Astrocyte (in vitro differentiated cells and primary cell): ENCODE data around the gene PLB1. TPM values are rescaled to one million over a fixed set of nuclear protein-coding genes. Genes with fewer than 3 reads are reported as not detected.

Experiments
- DNase-seq: peaks from one replicate; pipeline ENCODE4 v3.0.0-alpha.2; 2010; ENCODE audit warnings: low read depth
- FAIRE-seq: peaks from 2 replicates; lab custom pipeline; 2011; peaks lifted over from hg19 to GRCh38; lab: Jason Lieb, UNC
- H2AFZ ChIP-seq: 2 replicates; pipeline ENCODE4 v1.6.0; 2012; ENCODE audit warnings: low read depth, low read length, inconsistent platforms
- H3K27ac ChIP-seq: 2 replicates; pipeline ENCODE4 v1.5.1; 2011; ENCODE audit warnings: low read depth, low read length, inconsistent platforms
- H3K27me3 ChIP-seq: 2 replicates; pipeline ENCODE4 v1.6.0; 2011; ENCODE audit warnings: low read length, inconsistent platforms; ENCODE audit not compliant: insufficient read depth
- H3K36me3 ChIP-seq: 2 replicates; pipeline ENCODE4 v1.5.1; 2011; ENCODE audit warnings: low read length, inconsistent platforms; ENCODE audit not compliant: insufficient read depth
- H3K4me1 ChIP-seq: 2 replicates; pipeline ENCODE4 v1.5.1; 2011; ENCODE audit warnings: low read length, inconsistent platforms; ENCODE audit not compliant: insufficient read depth
- H3K4me2 ChIP-seq: 2 replicates; pipeline ENCODE4 v1.6.0; 2012; ENCODE audit warnings: low read length, inconsistent platforms
- H3K4me3 ChIP-seq: 2 replicates; pipeline ENCODE4 v1.5.1; 2011; ENCODE audit warnings: low read depth, mild to moderate bottlenecking, low read length, inconsistent platforms; ENCODE audit not compliant: insufficient read depth
- H3K79me2 ChIP-seq: 2 replicates; pipeline ENCODE4 v1.6.0; 2012; ENCODE audit warnings: mild to moderate bottlenecking, low read length, inconsistent platforms; ENCODE audit not compliant: insufficient read depth
- H3K9ac ChIP-seq: 2 replicates; pipeline ENCODE4 v1.6.0; 2012; ENCODE audit warnings: mild to moderate bottlenecking, low read length, inconsistent platforms
- H3K9me3 ChIP-seq: 2 replicates; pipeline ENCODE4 v1.5.1; 2012; ENCODE audit warnings: low read depth, mild to moderate bottlenecking, low read length, inconsistent platforms; ENCODE audit not compliant: insufficient read depth
- H4K20me1 ChIP-seq: 2 replicates; pipeline ENCODE4 v1.6.0; 2012; ENCODE audit warnings: low read length, inconsistent platforms; ENCODE audit not compliant: insufficient read depth
- H3K27ac Mint-ChIP-seq: one replicate; pipeline ENCODE4 v1.8.0; 2021; ENCODE audit warnings: mild to moderate bottlenecking, mixed read lengths; ENCODE audit not compliant: unreplicated experiment
- H3K27me3 Mint-ChIP-seq: one replicate; pipeline ENCODE4 v1.8.0; 2021; ENCODE audit warnings: low read depth, mixed read lengths; ENCODE audit not compliant: unreplicated experiment
- H3K36me3 Mint-ChIP-seq: one replicate; pipeline ENCODE4 v1.8.0; 2021; ENCODE audit warnings: low read depth, mixed read lengths; ENCODE audit not compliant: unreplicated experiment
- H3K4me1 Mint-ChIP-seq: one replicate; pipeline ENCODE4 v1.8.0; 2021; ENCODE audit warnings: low read depth, mixed read lengths; ENCODE audit not compliant: unreplicated experiment
- H3K4me3 Mint-ChIP-seq: one replicate; pipeline ENCODE4 v1.8.0; 2021; ENCODE audit warnings: mild to moderate bottlenecking, moderate library complexity, mixed read lengths; ENCODE audit not compliant: unreplicated experiment
- H3K9me3 Mint-ChIP-seq: one replicate; pipeline ENCODE4 v1.8.0; 2021; ENCODE audit warnings: mild to moderate bottlenecking, mixed read lengths; ENCODE audit not compliant: unreplicated experiment
- EZH2 ChIP-seq: IDR thresholded peaks from 2 replicates; pipeline ENCODE4 v1.6.1; 2012; ENCODE audit warnings: mild to moderate bottlenecking, low read length, inconsistent platforms; ENCODE audit not compliant: insufficient read depth
- total RNA-seq: library from RNA; stranded (reverse); gene quantifications from 2 replicates; pipeline ENCODE4 v1.2.1, GENCODE V29; 2021
- TF ChIP-seq, protein P1 (sequence below): IDR thresholded peaks from 2 replicates; pipeline ENCODE4 v1.5.1; 2011; ENCODE audit warnings: low read depth, mild to moderate bottlenecking, inconsistent platforms, low read length, moderate library complexity; ENCODE audit not compliant: insufficient read depth

The PLB1 gene
- total RNA-seq, 1 donor from 2014 or later = 0.98 TPM

DNA sequence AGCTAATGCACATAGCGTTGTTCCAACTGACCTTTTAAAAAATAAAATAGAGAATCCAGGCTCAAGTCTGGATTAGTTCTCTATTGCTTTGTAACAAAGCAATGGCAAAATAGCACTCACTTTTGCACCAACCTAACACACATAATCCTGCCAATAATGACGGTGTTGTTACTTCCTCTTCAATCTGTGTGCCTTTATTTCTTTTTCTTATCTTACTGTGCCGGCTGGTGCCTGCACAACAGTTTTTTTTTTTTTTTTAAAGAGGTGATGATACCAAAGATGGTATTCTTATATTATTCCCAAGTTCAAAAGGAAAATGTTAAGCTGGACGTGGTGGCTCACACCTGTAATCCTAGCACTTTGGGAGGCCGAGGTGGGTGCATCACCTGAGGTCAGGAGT lies 3.4 kb downstream of the PLB1 start:
- DNase-seq (no peak), FAIRE-seq (no peak)
- no peak overlapping the region for H3K9ac ChIP-seq
- H3K27me3 ChIP-seq = peaks cover 4% of the 10 kb centered on the region
- peaks cover 23% of the 10 kb centered on the region for H3K27me3 Mint-ChIP-seq
- no peak overlapping the region for H2AFZ ChIP-seq
- no peak overlapping the region for H3K4me2 ChIP-seq
- no peaks in the 10 kb centered on the region for H3K4me1 ChIP-seq
- no peak overlapping the region for H3K4me3 ChIP-seq
- no peak overlapping the region for H3K27ac Mint-ChIP-seq
- TF ChIP-seq, protein P1, sequence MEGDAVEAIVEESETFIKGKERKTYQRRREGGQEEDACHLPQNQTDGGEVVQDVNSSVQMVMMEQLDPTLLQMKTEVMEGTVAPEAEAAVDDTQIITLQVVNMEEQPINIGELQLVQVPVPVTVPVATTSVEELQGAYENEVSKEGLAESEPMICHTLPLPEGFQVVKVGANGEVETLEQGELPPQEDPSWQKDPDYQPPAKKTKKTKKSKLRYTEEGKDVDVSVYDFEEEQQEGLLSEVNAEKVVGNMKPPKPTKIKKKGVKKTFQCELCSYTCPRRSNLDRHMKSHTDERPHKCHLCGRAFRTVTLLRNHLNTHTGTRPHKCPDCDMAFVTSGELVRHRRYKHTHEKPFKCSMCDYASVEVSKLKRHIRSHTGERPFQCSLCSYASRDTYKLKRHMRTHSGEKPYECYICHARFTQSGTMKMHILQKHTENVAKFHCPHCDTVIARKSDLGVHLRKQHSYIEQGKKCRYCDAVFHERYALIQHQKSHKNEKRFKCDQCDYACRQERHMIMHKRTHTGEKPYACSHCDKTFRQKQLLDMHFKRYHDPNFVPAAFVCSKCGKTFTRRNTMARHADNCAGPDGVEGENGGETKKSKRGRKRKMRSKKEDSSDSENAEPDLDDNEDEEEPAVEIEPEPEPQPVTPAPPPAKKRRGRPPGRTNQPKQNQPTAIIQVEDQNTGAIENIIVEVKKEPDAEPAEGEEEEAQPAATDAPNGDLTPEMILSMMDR = no peak
- TF ChIP-seq EZH2 = no peak
- H3K4me3 Mint-ChIP-seq = no peak overlapping the region
- no peaks in the 10 kb centered on the region for H3K9me3 ChIP-seq
- peaks cover 3% of the 10 kb centered on the region for H3K9me3 Mint-ChIP-seq
- no peak overlapping the region for H3K27ac ChIP-seq
- no peaks in the 10 kb centered on the region for H3K4me1 Mint-ChIP-seq
- no peaks in the 10 kb centered on the region for H3K79me2 ChIP-seq
- no peaks in the 10 kb centered on the region for H3K36me3 ChIP-seq
- H3K36me3 Mint-ChIP-seq = no peaks in the 10 kb centered on the region
- H4K20me1 ChIP-seq = no peaks in the 10 kb centered on the region

DNA sequence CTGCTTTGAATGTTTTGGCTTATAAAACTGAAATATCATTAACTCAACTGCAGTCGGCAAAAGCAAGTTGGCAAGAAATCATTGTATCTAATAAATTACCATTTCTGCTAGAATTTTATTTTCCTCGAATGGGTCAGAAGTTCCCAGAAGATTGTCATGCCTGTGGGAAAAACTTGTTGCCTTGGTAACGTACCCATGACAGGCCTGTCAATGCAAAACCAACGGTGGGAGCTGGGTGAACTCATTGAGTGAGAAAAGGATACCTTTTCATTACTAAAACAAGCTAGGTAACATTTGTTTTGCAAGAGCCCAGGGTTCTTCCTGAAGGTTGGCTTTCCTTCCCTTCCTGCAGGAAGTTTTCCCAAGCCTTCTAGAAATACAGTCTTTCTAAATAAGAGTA lies 9.5 kb downstream of the PLB1 start:
- Histone ChIP-seq H2AFZ (no peak overlapping the region), H4K20me1 (no peaks in the 10 kb centered on the region), H3K27me3 (peaks cover 3% of the 10 kb centered on the region), H3K4me3 (no peak overlapping the region), H3K4me2 (no peak overlapping the region), H3K36me3 (no peaks in the 10 kb centered on the region), H3K4me1 (no peaks in the 10 kb centered on the region), H3K79me2 (no peaks in the 10 kb centered on the region), H3K27ac (no peak overlapping the region), H3K9me3 (no peaks in the 10 kb centered on the region), H3K9ac (no peak overlapping the region)
- FAIRE-seq (no peak), DNase-seq (no peak)
- Mint-ChIP-seq H3K36me3 (peaks cover 2% of the 10 kb centered on the region), H3K27me3 (peaks cover 2% of the 10 kb centered on the region), H3K27ac (no peak overlapping the region), H3K9me3 (no peaks in the 10 kb centered on the region), H3K4me3 (no peak overlapping the region), H3K4me1 (peaks cover 10% of the 10 kb centered on the region)
- TF ChIP-seq EZH2 = no peak
- TF ChIP-seq, protein P1 = no peak

DNA sequence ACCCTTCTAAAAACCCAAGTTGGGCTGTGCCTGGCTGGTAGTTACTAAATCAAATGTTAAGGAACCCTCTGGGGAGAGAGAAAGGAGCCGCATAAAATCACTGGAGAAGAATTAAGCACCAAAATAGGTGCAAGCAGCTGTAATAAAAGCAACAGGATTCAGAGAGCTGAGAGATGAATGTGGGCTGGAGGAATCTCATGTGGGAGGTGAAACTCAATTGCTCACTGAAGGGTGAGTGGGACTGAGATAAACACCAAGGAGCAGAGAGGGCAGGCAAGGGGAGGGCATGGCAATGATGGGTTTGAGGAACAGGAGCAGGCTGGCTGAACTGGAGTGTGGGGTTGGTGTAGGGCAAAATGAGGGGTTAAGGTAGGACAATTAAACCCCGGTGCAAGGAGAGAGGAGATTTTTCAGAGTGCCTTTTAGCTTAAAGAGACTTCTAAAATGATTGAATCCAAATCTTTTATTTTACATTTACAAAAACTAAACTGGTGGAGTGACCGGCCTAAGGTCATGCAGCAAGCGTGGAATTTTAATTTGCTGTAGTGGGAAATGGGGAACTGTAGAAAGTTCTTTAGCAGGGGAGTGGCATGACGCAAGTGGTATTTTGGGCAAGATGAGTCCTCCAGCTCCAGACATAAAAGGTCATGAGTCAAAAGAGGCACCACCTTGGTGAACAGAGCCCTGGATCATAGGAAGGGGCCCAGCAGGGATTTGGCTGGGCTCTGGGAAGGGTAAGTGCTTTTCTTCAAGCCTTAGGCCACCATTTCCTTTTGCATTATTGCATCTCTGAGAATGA lies 10.5 kb downstream of the PLB1 start:
- H3K9ac ChIP-seq = no peak overlapping the region
- peaks cover 10% of the 10 kb centered on the region for H3K4me1 Mint-ChIP-seq
- no peaks in the 10 kb centered on the region for H3K4me1 ChIP-seq
- no peak overlapping the region for H3K4me3 Mint-ChIP-seq
- H3K27me3 Mint-ChIP-seq = peaks cover 2% of the 10 kb centered on the region
- H3K27me3 ChIP-seq = peaks cover 3% of the 10 kb centered on the region
- H3K9me3 ChIP-seq = no peaks in the 10 kb centered on the region
- H3K9me3 Mint-ChIP-seq = no peaks in the 10 kb centered on the region
- H3K4me2 ChIP-seq = no peak overlapping the region
- TF ChIP-seq, protein P1 = no peak
- TF ChIP-seq EZH2 = no peak
- no peak overlapping the region for H3K27ac Mint-ChIP-seq
- DNase-seq (peak; percentile 52), FAIRE-seq (no peak)
- peaks cover 2% of the 10 kb centered on the region for H3K36me3 Mint-ChIP-seq
- no peak overlapping the region for H3K4me3 ChIP-seq
- no peak overlapping the region for H3K27ac ChIP-seq
- H3K79me2 ChIP-seq = no peaks in the 10 kb centered on the region
- H2AFZ ChIP-seq = no peak overlapping the region
- H4K20me1 ChIP-seq = no peaks in the 10 kb centered on the region
- no peaks in the 10 kb centered on the region for H3K36me3 ChIP-seq
